Endometrium (tissue), 2 donors: Measurements from ENCODE around the gene GNB1.
"Not testable (repeated sequence)": the region's sequence is repeated elsewhere in the genome, so short reads cannot be mapped to it uniquely, and the experiment has no call there.

Source experiments
- FAIRE-seq: peaks from 2 replicates; lab custom pipeline; 2012; peaks lifted over from hg19 to GRCh38; lab: Jason Lieb, UNC
- donor health status: control.
- donor health status: control.

Gene GNB1

GRCh38 chr1:1858382-1859086 lies 32.4 kb downstream of the GNB1 start:
- peak; percentile 71 for FAIRE-seq

- no peak for FAIRE-seq
Observed at GRCh38 chr1:1857096-1857703, 33.7 kb downstream of the GNB1 start.

- not testable (repeated sequence) for FAIRE-seq
Observed at GRCh38 chr1:1856161-1856560, 34.7 kb downstream of the GNB1 start.

GRCh38 chr1:1853593-1854257 lies 37.2 kb downstream of the GNB1 start:
- no peak for FAIRE-seq

- no peak for FAIRE-seq
Observed at GRCh38 chr1:1852619-1853414, 38.1 kb downstream of the GNB1 start.

- FAIRE-seq = no peak
Observed at GRCh38 chr1:1847890-1848289, 43.0 kb downstream of the GNB1 start.

- FAIRE-seq = no peak
Observed at GRCh38 chr1:1847061-1847850, 43.6 kb downstream of the GNB1 start.

- FAIRE-seq = no peak
Observed at GRCh38 chr1:1846386-1846918, 44.4 kb downstream of the GNB1 start.

- no peak for FAIRE-seq
Observed at GRCh38 chr1:1842360-1843146, 48.3 kb downstream of the GNB1 start.

GRCh38 chr1:1841575-1841995 lies 49.3 kb downstream of the GNB1 start:
- FAIRE-seq = no peak

GRCh38 chr1:1839311-1839965 lies 51.4 kb downstream of the GNB1 start:
- FAIRE-seq = no peak

- no peak for FAIRE-seq
Observed at GRCh38 chr1:1836119-1836518, 54.8 kb downstream of the GNB1 start.

GRCh38 chr1:1835546-1835945 lies 55.3 kb downstream of the GNB1 start:
- no peak for FAIRE-seq

GRCh38 chr1:1833916-1834325 lies 57.0 kb downstream of the GNB1 start:
- FAIRE-seq = no peak

- FAIRE-seq = no peak
Observed at GRCh38 chr1:1833456-1833855, 57.4 kb downstream of the GNB1 start.

GRCh38 chr1:1832820-1833219 lies 58.1 kb downstream of the GNB1 start:
- FAIRE-seq = no peak

- no peak for FAIRE-seq
Observed at GRCh38 chr1:1832166-1832565, 58.7 kb downstream of the GNB1 start.

GRCh38 chr1:1827089-1827848 lies 63.6 kb downstream of the GNB1 start:
- no peak for FAIRE-seq

GRCh38 chr1:1826356-1827088 lies 64.4 kb downstream of the GNB1 start:
- no peak for FAIRE-seq
